MM.1S (cell line): ENCODE measurements around the gene PTPN12.

Source experiments
- EZH2 ChIP-seq: fragments of 300-600 bp; sonication (generic); optimal IDR thresholded peaks from 2 replicates; pipeline ENCODE3; 2017; ENCODE audit warnings: low read depth, mild to moderate bottlenecking, antibody characterized with exemption, low read length, mixed read lengths
- EZH2phosphoT487 ChIP-seq: fragments of 300-600 bp; sonication (generic); IDR thresholded peaks from 2 replicates; pipeline ENCODE4 v1.6.1; 2018; ENCODE audit warnings: antibody characterized with exemption, low read length
- TF ChIP-seq, protein P1 (sequence below): fragments of 300-600 bp; sonication (generic); IDR thresholded peaks from 2 replicates; pipeline ENCODE4 v1.5.1; 2016; ENCODE audit warnings: antibody characterized with exemption, low read length, mixed read lengths

DNA sequence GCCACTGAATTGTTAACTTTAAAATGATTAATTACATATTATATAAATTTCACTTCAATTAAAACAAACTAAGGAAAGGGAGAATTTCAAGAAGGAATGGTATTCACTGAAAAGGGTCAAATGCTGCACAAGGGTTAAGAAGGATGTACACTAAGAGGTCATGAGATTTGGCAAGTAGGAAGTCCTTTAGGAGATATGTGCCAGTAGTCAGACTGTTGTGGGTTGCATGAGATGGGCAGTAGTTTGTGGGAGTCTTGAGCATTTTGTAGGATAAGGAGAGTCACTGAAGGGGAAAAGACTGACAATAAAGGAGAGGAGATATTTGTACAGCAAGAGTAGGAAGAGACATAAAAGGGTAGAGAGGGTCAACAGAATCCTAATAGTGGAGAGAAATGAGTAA lies 12.4 kb upstream of the PTPN12 start:
- TF ChIP-seq, protein P1, sequence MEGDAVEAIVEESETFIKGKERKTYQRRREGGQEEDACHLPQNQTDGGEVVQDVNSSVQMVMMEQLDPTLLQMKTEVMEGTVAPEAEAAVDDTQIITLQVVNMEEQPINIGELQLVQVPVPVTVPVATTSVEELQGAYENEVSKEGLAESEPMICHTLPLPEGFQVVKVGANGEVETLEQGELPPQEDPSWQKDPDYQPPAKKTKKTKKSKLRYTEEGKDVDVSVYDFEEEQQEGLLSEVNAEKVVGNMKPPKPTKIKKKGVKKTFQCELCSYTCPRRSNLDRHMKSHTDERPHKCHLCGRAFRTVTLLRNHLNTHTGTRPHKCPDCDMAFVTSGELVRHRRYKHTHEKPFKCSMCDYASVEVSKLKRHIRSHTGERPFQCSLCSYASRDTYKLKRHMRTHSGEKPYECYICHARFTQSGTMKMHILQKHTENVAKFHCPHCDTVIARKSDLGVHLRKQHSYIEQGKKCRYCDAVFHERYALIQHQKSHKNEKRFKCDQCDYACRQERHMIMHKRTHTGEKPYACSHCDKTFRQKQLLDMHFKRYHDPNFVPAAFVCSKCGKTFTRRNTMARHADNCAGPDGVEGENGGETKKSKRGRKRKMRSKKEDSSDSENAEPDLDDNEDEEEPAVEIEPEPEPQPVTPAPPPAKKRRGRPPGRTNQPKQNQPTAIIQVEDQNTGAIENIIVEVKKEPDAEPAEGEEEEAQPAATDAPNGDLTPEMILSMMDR: no peak
- TF ChIP-seq EZH2 (no peak), EZH2phosphoT487 (no peak)
